MM.1S (cell line): ENCODE data around the gene IRGQ.

Experiments
- CTCF ChIP-seq: fragments of 300-600 bp; sonication (generic); IDR thresholded peaks from 2 replicates; pipeline ENCODE4 v1.5.1; 2016; ENCODE audit warnings: antibody characterized with exemption, low read length, mixed read lengths
- EZH2 ChIP-seq: fragments of 300-600 bp; sonication (generic); optimal IDR thresholded peaks from 2 replicates; pipeline ENCODE3; 2017; ENCODE audit warnings: low read depth, mild to moderate bottlenecking, antibody characterized with exemption, low read length, mixed read lengths

GRCh38 chr19:43563816-43564457, 32.0 kb downstream of the IRGQ start:
- TF ChIP-seq CTCF (no peak), EZH2 (no peak)
